HepG2 (cell line): Measurements from ENCODE around the gene ATG9A. TPM values are rescaled to one million over a fixed set of nuclear protein-coding genes. Genes with fewer than 3 reads are reported as not detected.

Experiments used
- ATF1 ChIP-seq: IDR thresholded peaks from 2 replicates; pipeline ENCODE4 v1.6.1; 2016; ENCODE audit warnings: mild to moderate bottlenecking, control low read depth
- ATF3 ChIP-seq: sonication (generic); formaldehyde crosslinking; IDR thresholded peaks from 2 replicates; pipeline ENCODE4 v1.4.0; 2020; ENCODE audit warnings: missing genetic modification reagents
- CTCF ChIP-seq: sonication (generic); formaldehyde crosslinking; IDR thresholded peaks from 2 replicates; pipeline ENCODE4 v1.5.0; 2020; ENCODE audit warnings: mild to moderate bottlenecking, missing genetic modification reagents, moderate library complexity
- ETV5 ChIP-seq: IDR thresholded peaks from 2 replicates; pipeline ENCODE4 v1.6.1; 2018; ENCODE audit warnings: missing biosample characterization, missing genetic modification reagents, inconsistent platforms, borderline replicate concordance
- FLYWCH1 ChIP-seq: sonication (generic); formaldehyde crosslinking; IDR thresholded peaks from 2 replicates; pipeline ENCODE4 v1.8.1; 2023; ENCODE audit warnings: mild to moderate bottlenecking, missing genetic modification reagents
- GABPB1 ChIP-seq: IDR thresholded peaks from 2 replicates; pipeline ENCODE4 v1.6.1; 2016; ENCODE audit warnings: mild to moderate bottlenecking, missing genetic modification reagents, moderate library complexity, missing compliant biosample characterization
- PPARG ChIP-seq: conservative IDR thresholded peaks from 2 replicates; pipeline ENCODE4 v1.6.1; 2016; ENCODE audit warnings: missing biosample characterization, missing genetic modification reagents
- TSC22D2 ChIP-seq: sonication (generic); formaldehyde crosslinking; IDR thresholded peaks from 2 replicates; pipeline ENCODE4 v1.5.1; 2020; ENCODE audit warnings: missing genetic modification reagents, mild to moderate bottlenecking, borderline replicate concordance
- YY1 ChIP-seq: IDR thresholded peaks from 2 replicates; pipeline ENCODE4 v1.6.1; 2011; ENCODE audit warnings: low read length, low read depth, moderate library complexity, mild to moderate bottlenecking; ENCODE audit not compliant: insufficient read depth, insufficient replicate concordance
- ZFYVE20 ChIP-seq: sonication (generic); formaldehyde crosslinking; IDR thresholded peaks from 2 replicates; pipeline ENCODE4 v1.8.0; 2023; ENCODE audit warnings: low read depth, mild to moderate bottlenecking, moderate library complexity, missing genetic modification reagents, borderline replicate concordance
- ZNF337 ChIP-seq: sonication (generic); formaldehyde crosslinking; IDR thresholded peaks from 2 replicates; pipeline ENCODE4 v1.5.1; 2020; ENCODE audit warnings: missing genetic modification reagents, low read depth, mild to moderate bottlenecking, borderline replicate concordance
- ZNF350 ChIP-seq: sonication (generic); formaldehyde crosslinking; IDR thresholded peaks from 2 replicates; pipeline ENCODE4 v1.4.0; 2020; ENCODE audit warnings: mild to moderate bottlenecking, low read depth, missing genetic modification reagents, borderline replicate concordance
- ZNF629 ChIP-seq: sonication (generic); formaldehyde crosslinking; conservative IDR thresholded peaks from 2 replicates; pipeline ENCODE4 v1.5.0; 2020; ENCODE audit warnings: missing genetic modification reagents
- ZNF646 ChIP-seq: sonication (generic); formaldehyde crosslinking; IDR thresholded peaks from 2 replicates; pipeline ENCODE4 v1.9.0; 2021; ENCODE audit warnings: mild to moderate bottlenecking, missing genetic modification reagents
- ZNF773 ChIP-seq: sonication (generic); formaldehyde crosslinking; IDR thresholded peaks from 2 replicates; pipeline ENCODE4 v1.4.0; 2020; ENCODE audit warnings: missing genetic modification reagents, borderline replicate concordance
- ZNF850 ChIP-seq: sonication (generic); formaldehyde crosslinking; conservative IDR thresholded peaks from 2 replicates; pipeline ENCODE4 v1.9.0; 2021; ENCODE audit warnings: mild to moderate bottlenecking, missing genetic modification reagents
- polyA plus RNA-seq, 8 experiments: library from polyadenylated mRNA; depleted of rRNA in 3 of 8; stranded (reverse) in 7 of 8; unstranded in 1 of 8; fragments of >200 nt; fragmentation: Illumina TruSeq in 4 of 8; extraction: Trizol in 4 of 8; gene quantifications; 2 replicates each; pipeline versions ENCODE4 v1.2.1 to v1.2.3, GENCODE V29; 2011 to 2016; ENCODE audit warnings: low read depth in 4 of 8, missing spikeins in 1 of 8, mixed read lengths in 1 of 8; ENCODE audit not compliant: insufficient read depth in 1 of 8
- total RNA-seq, 5 experiments: library from RNA; depleted of rRNA; stranded (reverse); fragments of >200 nt; fragmentation: Illumina TruSeq; extraction: Trizol; gene quantifications; 2 replicates each; pipeline ENCODE4 v1.2.3, GENCODE V29; 2016; ENCODE audit warnings: low read depth in 1 of 5

The ATG9A gene
- total and polyA plus RNA-seq, 2 of the 13 experiments (the other 11 are each of a cell fraction or from before 2014, with no cell fraction given) = 35.0 to 131 TPM

GRCh38 chr2:219206328-219207133, 22.9 kb downstream of the ATG9A start, which contains the start of gene ZFAND2B (continued):
- TF ChIP-seq PPARG (no peak), ATF3 (CRISPR knock-in tag) (peak; percentile 62), YY1 (peak; percentile 67), ZNF773 (no peak), ZNF350 (CRISPR knock-in tag) (no peak; the same call in 1 of the 2 replicates), ZFYVE20 (CRISPR knock-in tag) (no peak), CTCF (CRISPR knock-in tag) (no peak; the same call in 1 of the 2 replicates), ZNF850 (CRISPR knock-in tag) (no peak), ETV5 (peak; percentile 13; the same call in 1 of the 2 replicates), TSC22D2 (CRISPR knock-in tag) (peak; percentile 71; the same call in 1 of the 2 replicates), FLYWCH1 (CRISPR knock-in tag) (no peak), GABPB1 (peak; percentile 72), ZNF337 (CRISPR knock-in tag) (no peak), ZNF646 (no peak), ZNF629 (CRISPR knock-in tag) (peak; percentile 11; the same call in 1 of the 2 replicates), ATF1 (CRISPR knock-in tag) (no peak)
